Fibroblast of peridontal ligament (primary cell): Measurements from ENCODE around the gene HDAC1.
"Not testable (repeated sequence)": the region's sequence is repeated elsewhere in the genome, so short reads cannot be mapped to it uniquely, and the experiment has no call there.

Source experiments
- DNase-seq: peaks from one replicate; pipeline ENCODE4 v3.0.0-alpha.2; 2010; ENCODE audit errors: extremely low read depth

HDAC1 gene

GRCh38 chr1:32274646-32275340 lies 17.1 kb upstream of the HDAC1 start:
- DNase-seq: no peak

GRCh38 chr1:32275424-32275823 lies 16.5 kb upstream of the HDAC1 start:
- DNase-seq: no peak

GRCh38 chr1:32276032-32276782 lies 15.7 kb upstream of the HDAC1 start:
- no peak for DNase-seq

- DNase-seq: not testable (repeated sequence)
Observed at GRCh38 chr1:32284777-32285176, 7.1 kb upstream of the HDAC1 start.

- DNase-seq: no peak
Observed at GRCh38 chr1:32285658-32286057, 6.2 kb upstream of the HDAC1 start.

- no peak for DNase-seq
Observed at GRCh38 chr1:32286763-32287162, 5.1 kb upstream of the HDAC1 start.

GRCh38 chr1:32289256-32289655 lies 2.6 kb upstream of the HDAC1 start:
- no peak for DNase-seq

- DNase-seq: peak; percentile 8
Observed at GRCh38 chr1:32291145-32291707, 657 bp upstream of the HDAC1 start.

- not testable (repeated sequence) for DNase-seq
Observed at GRCh38 chr1:32298211-32298610, 6.3 kb downstream of the HDAC1 start.

- no peak for DNase-seq
Observed at GRCh38 chr1:32299327-32299726, 7.4 kb downstream of the HDAC1 start.

- no peak for DNase-seq
Observed at GRCh38 chr1:32303358-32303757, 11.5 kb downstream of the HDAC1 start.

- DNase-seq: peak; percentile 41
Observed at GRCh38 chr1:32303997-32304622, 12.2 kb downstream of the HDAC1 start.

GRCh38 chr1:32305310-32305709 lies 13.4 kb downstream of the HDAC1 start:
- DNase-seq: no peak

GRCh38 chr1:32307324-32307723 lies 15.4 kb downstream of the HDAC1 start:
- DNase-seq: peak; percentile 64

- DNase-seq: no peak
Observed at GRCh38 chr1:32309960-32310359, 18.1 kb downstream of the HDAC1 start.

- DNase-seq: no peak
Observed at GRCh38 chr1:32311709-32312393, 20.0 kb downstream of the HDAC1 start.

GRCh38 chr1:32316903-32317277 lies 25.0 kb downstream of the HDAC1 start:
- DNase-seq: no peak

GRCh38 chr1:32318127-32318869 lies 26.4 kb downstream of the HDAC1 start:
- no peak for DNase-seq

- no peak for DNase-seq
Observed at GRCh38 chr1:32321712-32322291, 29.9 kb downstream of the HDAC1 start.

- no peak for DNase-seq
Observed at GRCh38 chr1:32327204-32327603, 35.3 kb downstream of the HDAC1 start.

GRCh38 chr1:32329931-32330466 lies 38.1 kb downstream of the HDAC1 start:
- DNase-seq: no peak
